GM13976 (cell line): Measurements from ENCODE around the gene FREM1.

Experiments used
- DNase-seq: peaks from one replicate; pipeline ENCODE4 v3.0.0; 2012; ENCODE audit warnings: low spot score
- CTCF ChIP-seq: IDR thresholded peaks from 2 replicates; pipeline ENCODE4 v1.5.1; 2012; ENCODE audit warnings: borderline replicate concordance, mild to moderate bottlenecking; ENCODE audit not compliant: insufficient read depth; ENCODE audit errors: extremely low read depth, missing control alignments, control extremely low read depth
- in situ Hi-C: fragments of 300-500 bp; cut with MboI; formaldehyde crosslinking; loops from one replicate; pipeline ENCODE4 v1.12.0; 2022; ENCODE audit warnings: low sequenced_read_pairs, mixed read lengths, inconsistent platforms; ENCODE audit not compliant: unreplicated experiment

The FREM1 gene

DNA sequence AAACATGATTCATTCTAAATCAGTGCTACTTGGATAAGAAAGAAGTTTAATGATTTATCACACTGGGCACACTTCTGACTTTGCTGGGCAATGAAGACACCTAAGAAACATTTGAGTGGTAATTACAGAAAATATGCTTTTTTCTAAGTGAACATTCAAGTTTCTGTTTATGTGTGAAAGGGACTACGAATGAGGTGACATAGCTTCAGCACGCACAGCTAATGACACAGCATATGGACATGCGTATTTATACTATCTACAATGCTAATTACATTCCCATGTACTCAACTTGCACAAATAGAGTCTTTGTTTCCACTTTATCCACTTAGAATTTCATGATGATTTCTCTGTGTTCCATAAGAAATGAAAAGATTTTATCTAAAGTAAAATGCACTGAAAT lies 40.6 kb downstream of the FREM1 start:
- DNase-seq: no peak
- in situ Hi-C loops: no loop called here
- no peak for TF ChIP-seq CTCF

- in situ Hi-C loops: no loop called here
- TF ChIP-seq CTCF: no peak
- no peak for DNase-seq
Observed at GRCh38 chr9:14868772-14869583, 41.2 kb downstream of the FREM1 start.

GRCh38 chr9:14868418-14868771 lies 41.8 kb downstream of the FREM1 start:
- in situ Hi-C loops: no loop called here
- no peak for TF ChIP-seq CTCF
- DNase-seq: no peak

- no peak for TF ChIP-seq CTCF
- DNase-seq: no peak
- in situ Hi-C loops: no loop called here
Observed at GRCh38 chr9:14866200-14866749, 44.0 kb downstream of the FREM1 start.

GRCh38 chr9:14864309-14864708 lies 45.9 kb downstream of the FREM1 start:
- no peak for DNase-seq
- no peak for TF ChIP-seq CTCF

GRCh38 chr9:14863402-14863801 lies 46.8 kb downstream of the FREM1 start:
- DNase-seq: no peak
- TF ChIP-seq CTCF: no peak
- in situ Hi-C loops: no loop called here

More at GRCh38 chr9:14864309-14864708, 45.9 kb downstream of the FREM1 start:
- in situ Hi-C loops: no loop called here
